Body of pancreas (tissue), 4 donors: ENCODE data around the gene TPSB2.

Experiments
- POLR2A ChIP-seq, 3 donors: fragments of 450-650 bp; IDR thresholded peaks; one replicate each; pipeline ENCODE4 v1.6.1; 2016; ENCODE audit warnings: antibody characterized with exemption in 3 of 3, mild to moderate bottlenecking in 2 of 3
- TF ChIP-seq, protein P1 (sequence below), 7 experiments: fragments of 450-650 bp in 4 of 7; fragments of 200-600 bp in 3 of 7; sonication (generic) in 3 of 7; IDR thresholded peaks; one replicate each; pipeline ENCODE4 v1.5.1; 2016 to 2019; ENCODE audit warnings: antibody characterized with exemption in 7 of 7

DNA sequence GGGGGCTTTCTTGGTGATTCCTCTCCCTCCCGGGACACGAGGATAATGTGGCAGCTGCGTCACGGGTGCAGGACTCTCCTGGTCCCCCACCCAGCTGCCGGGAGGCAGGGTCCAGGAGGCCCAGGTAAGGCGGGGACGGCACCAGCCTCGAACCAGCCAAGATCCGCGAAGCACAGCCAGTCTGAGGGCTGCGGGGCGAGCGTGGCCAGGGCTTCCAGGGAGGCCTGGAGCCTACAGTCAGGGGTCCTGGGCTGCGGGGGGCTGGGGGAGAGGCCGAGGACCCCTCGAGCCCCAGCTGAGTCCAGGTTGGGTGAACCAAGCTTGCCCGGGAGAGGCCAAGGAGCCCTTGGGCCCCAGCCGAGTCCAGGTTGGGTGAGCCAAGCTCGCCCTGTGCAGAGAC lies 35.8 kb upstream of the TPSB2 start:
- TF ChIP-seq, protein P1, sequence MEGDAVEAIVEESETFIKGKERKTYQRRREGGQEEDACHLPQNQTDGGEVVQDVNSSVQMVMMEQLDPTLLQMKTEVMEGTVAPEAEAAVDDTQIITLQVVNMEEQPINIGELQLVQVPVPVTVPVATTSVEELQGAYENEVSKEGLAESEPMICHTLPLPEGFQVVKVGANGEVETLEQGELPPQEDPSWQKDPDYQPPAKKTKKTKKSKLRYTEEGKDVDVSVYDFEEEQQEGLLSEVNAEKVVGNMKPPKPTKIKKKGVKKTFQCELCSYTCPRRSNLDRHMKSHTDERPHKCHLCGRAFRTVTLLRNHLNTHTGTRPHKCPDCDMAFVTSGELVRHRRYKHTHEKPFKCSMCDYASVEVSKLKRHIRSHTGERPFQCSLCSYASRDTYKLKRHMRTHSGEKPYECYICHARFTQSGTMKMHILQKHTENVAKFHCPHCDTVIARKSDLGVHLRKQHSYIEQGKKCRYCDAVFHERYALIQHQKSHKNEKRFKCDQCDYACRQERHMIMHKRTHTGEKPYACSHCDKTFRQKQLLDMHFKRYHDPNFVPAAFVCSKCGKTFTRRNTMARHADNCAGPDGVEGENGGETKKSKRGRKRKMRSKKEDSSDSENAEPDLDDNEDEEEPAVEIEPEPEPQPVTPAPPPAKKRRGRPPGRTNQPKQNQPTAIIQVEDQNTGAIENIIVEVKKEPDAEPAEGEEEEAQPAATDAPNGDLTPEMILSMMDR (IDR thresholded peaks at IDR 0.05): no peak
- TF ChIP-seq POLR2A (IDR thresholded peaks at IDR 0.05): no peak
